GM23248 (cell line): Measurements from ENCODE around the gene ZKSCAN4.

Experiments
- EZH2 ChIP-seq: fragments of 200-600 bp; sonication (generic); IDR thresholded peaks from 2 replicates; pipeline ENCODE4 v1.6.1; 2018; ENCODE audit warnings: antibody characterized with exemption, mild to moderate bottlenecking; ENCODE audit not compliant: insufficient read depth, poor library complexity, severe bottlenecking
- EZH2phosphoT487 ChIP-seq: fragments of 200-600 bp; sonication (generic); IDR thresholded peaks from 2 replicates; pipeline ENCODE4 v1.6.1; 2018; ENCODE audit warnings: antibody characterized with exemption, moderate library complexity, mild to moderate bottlenecking, low read depth; ENCODE audit not compliant: insufficient read depth

DNA sequence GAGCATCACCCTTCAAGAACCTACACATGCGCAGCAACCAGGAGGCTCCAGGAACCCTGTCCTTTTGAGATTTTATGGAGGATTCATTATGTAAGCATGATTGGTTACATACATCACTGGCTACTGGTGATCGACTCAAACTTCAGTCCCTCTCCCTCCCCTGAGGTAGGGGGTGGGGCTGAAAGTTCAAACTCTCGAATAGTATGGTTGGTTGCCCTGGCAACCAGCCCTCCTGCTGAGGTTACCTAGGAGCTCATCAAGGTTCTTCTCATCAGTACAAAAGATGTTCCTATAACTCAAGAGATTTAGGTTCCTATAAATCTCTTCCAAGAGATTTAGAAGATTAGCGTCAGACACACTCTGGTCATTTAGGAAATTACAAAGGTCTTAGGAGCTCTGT, 48.9 kb downstream of the ZKSCAN4 start:
- no peak for TF ChIP-seq EZH2phosphoT487
- TF ChIP-seq EZH2 = no peak
